ENCODE data around the gene MRPL23. TPM values are rescaled to one million over a fixed set of nuclear protein-coding genes. Genes with fewer than 3 reads are reported as not detected.

The MRPL23 gene
- total RNA-seq, 3 donors from 2014 or later, result 109 to 171 (median 112) TPM

GRCh38 chr11:2002042-2002776 is 55.1 kb downstream of the MRPL23 start:
- intact Hi-C loops (cut with DNase I; ENCODE audit: low total_unique reads), result no loop called here
- no peaks in the 10 kb centered on the region for H3K9me3 ChIP-seq

GRCh38 chr11:2002807-2003206 is 55.7 kb downstream of the MRPL23 start:
- no peak for DNase-seq (ENCODE audit: low spot score in 2 of 2)
- intact Hi-C loops (cut with DNase I; ENCODE audit: low total_unique reads), result no loop called here
- Histone ChIP-seq H3K27ac (no peak overlapping the region), H3K4me3 (no peak overlapping the region), H3K4me1 (no peaks in the 10 kb centered on the region), H3K9me3 (no peaks in the 10 kb centered on the region), H3K27me3 (no peaks in the 10 kb centered on the region), H3K36me3 (no peaks in the 10 kb centered on the region)
- TF ChIP-seq POLR2A (IDR thresholded peaks at IDR 0.05) (no peak), POLR2AphosphoS5 (IDR thresholded peaks at IDR 0.05) (no peak), CTCF (IDR thresholded peaks at IDR 0.05) (no peak)

More at GRCh38 chr11:2002042-2002776, 55.1 kb downstream of the MRPL23 start:
- no peaks in the 10 kb centered on the region for H3K36me3 ChIP-seq
- TF ChIP-seq CTCF (IDR thresholded peaks at IDR 0.05) (no peak), POLR2AphosphoS5 (IDR thresholded peaks at IDR 0.05) (no peak), POLR2A (IDR thresholded peaks at IDR 0.05) (no peak)
- H3K27me3 ChIP-seq, result no peaks in the 10 kb centered on the region
- no peaks in the 10 kb centered on the region for H3K4me1 ChIP-seq
- DNase-seq (ENCODE audit: low spot score in 2 of 2), result no peak
- no peak overlapping the region for H3K4me3 ChIP-seq
- no peak overlapping the region for H3K27ac ChIP-seq

DNA sequence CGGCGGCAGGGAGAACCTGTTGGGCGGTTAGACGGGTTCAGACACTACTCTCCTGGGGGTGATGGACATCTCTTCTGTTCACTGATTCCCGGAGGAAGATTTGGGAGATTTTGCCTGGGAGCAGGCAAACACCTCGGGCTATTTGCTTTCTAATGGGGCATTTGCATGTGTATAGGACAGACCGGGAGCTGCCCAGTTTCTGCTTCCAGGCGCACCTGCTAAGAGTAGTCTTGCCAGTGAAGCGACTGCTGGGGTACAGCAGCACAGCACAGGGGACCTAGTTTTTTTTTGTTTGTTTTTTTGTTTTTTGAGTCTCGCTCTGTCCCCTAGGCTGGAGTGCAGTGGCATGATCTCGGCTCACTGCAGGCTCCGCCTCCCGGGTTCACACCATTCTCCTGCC is 57.3 kb downstream of the MRPL23 start:
- DNase-seq (ENCODE audit: low spot score in 2 of 2), result no peak
- intact Hi-C loops (cut with DNase I; ENCODE audit: low total_unique reads), result no loop called here
- no peaks in the 10 kb centered on the region for H3K36me3 ChIP-seq
- H3K27ac ChIP-seq, result no peak overlapping the region
- H3K27me3 ChIP-seq, result no peaks in the 10 kb centered on the region
- H3K4me1 ChIP-seq, result no peaks in the 10 kb centered on the region
- no peak overlapping the region for H3K4me3 ChIP-seq
- no peaks in the 10 kb centered on the region for H3K9me3 ChIP-seq
- TF ChIP-seq CTCF (IDR thresholded peaks at IDR 0.05), result no peak
- no peak for TF ChIP-seq POLR2A (IDR thresholded peaks at IDR 0.05)
- no peak for TF ChIP-seq POLR2AphosphoS5 (IDR thresholded peaks at IDR 0.05)

Other genes with a start within 250 kb of the MRPL23 start
- 10 to 100 TPM in 1 of 3 donors, 1 to 10 TPM in 1, under 1 TPM in 1; 0.33 to 14.0 (median 1.4) TPM for gene IFITM10, start 196.7 kb upstream of the MRPL23 start, total RNA-seq
- 100 to 1,000 TPM; 244 to 694 (median 667) TPM for gene CTSD, start 183.4 kb upstream of the MRPL23 start, total RNA-seq
- gene SYT8, start 112.3 kb upstream of the MRPL23 start, total RNA-seq, result 10 to 100 TPM in 2 of 3 donors, not detected in 1; 10.7 to 12.1 TPM
- gene TNNI2, start 108.4 kb upstream of the MRPL23 start, total RNA-seq, result 1 to 10 TPM in 2 of 3 donors, not detected in 1; 1.6 to 5.6 TPM
- 10 to 100 TPM; 21.4 to 36.0 (median 23.6) TPM for gene LSP1, start 94.2 kb upstream of the MRPL23 start, total RNA-seq
- not detected for gene PRR33, start 55.4 kb upstream of the MRPL23 start, total RNA-seq
- gene TNNT3, start 27.6 kb upstream of the MRPL23 start, total RNA-seq, result 1 to 10 TPM; 3.5 to 8.2 (median 3.6) TPM
- gene H19, start 50.5 kb downstream of the MRPL23 start, total RNA-seq, result 100 to 1,000 TPM in 1 of 3 donors, 10 to 100 TPM in 2; 37.0 to 209 (median 39.8) TPM
- 10 to 100 TPM; 13.6 to 65.7 (median 65.2) TPM for gene IGF2, start 192.1 kb downstream of the MRPL23 start, total RNA-seq
- not detected for gene INS, start 213.9 kb downstream of the MRPL23 start, total RNA-seq
- gene TH, start 224.5 kb downstream of the MRPL23 start, total RNA-seq, result not detected